H9 (cell line): Measurements from ENCODE around the gene BAX. TPM values are rescaled to one million over a fixed set of nuclear protein-coding genes. Genes with fewer than 3 reads are reported as not detected.

ENCODE experiments used
- DNase-seq: peaks from one replicate; pipeline ENCODE4 v3.0.0-alpha.2; 2017
- H2AFZ ChIP-seq: one replicate; pipeline ENCODE4 v1.6.1; 2013; ENCODE audit warnings: mild to moderate bottlenecking, low read length, control low read depth, moderate library complexity
- H2AK5ac ChIP-seq: 2 replicates; pipeline ENCODE4 v1.6.1; 2013; ENCODE audit warnings: low read length, control low read depth, mixed read lengths; ENCODE audit not compliant: insufficient read length
- H2BK120ac ChIP-seq: one replicate; pipeline ENCODE4 v1.6.1; 2013; ENCODE audit warnings: low read depth, mild to moderate bottlenecking, low read length, control low read depth, inconsistent platforms; ENCODE audit not compliant: poor library complexity, severe bottlenecking
- H2BK12ac ChIP-seq: 2 replicates; pipeline ENCODE4 v1.6.1; 2013; ENCODE audit warnings: low read length, control low read depth, mixed read lengths, low read depth; ENCODE audit not compliant: insufficient read length
- H2BK15ac ChIP-seq: 2 replicates; pipeline ENCODE4 v1.6.1; 2013; ENCODE audit warnings: low read depth, low read length, control low read depth
- H2BK20ac ChIP-seq: one replicate; pipeline ENCODE4 v1.6.1; 2013; ENCODE audit warnings: low read depth, mild to moderate bottlenecking, low read length, control low read depth, inconsistent platforms; ENCODE audit not compliant: poor library complexity, severe bottlenecking
- H2BK5ac ChIP-seq: 2 replicates; pipeline ENCODE4 v1.6.1; 2013; ENCODE audit warnings: low read length, control low read depth, mixed read lengths; ENCODE audit not compliant: insufficient read length
- H3K14ac ChIP-seq: 2 replicates; pipeline ENCODE4 v1.6.1; 2013; ENCODE audit warnings: low read length, control low read depth; ENCODE audit not compliant: insufficient read depth
- H3K18ac ChIP-seq: 2 replicates; pipeline ENCODE4 v1.6.1; 2013; ENCODE audit warnings: low read depth, mild to moderate bottlenecking, mixed read lengths, low read length, control low read depth; ENCODE audit not compliant: insufficient read length
- H3K23ac ChIP-seq: 2 replicates; pipeline ENCODE4 v1.6.1; 2013; ENCODE audit warnings: low read length, control low read depth, mixed read lengths, low read depth; ENCODE audit not compliant: insufficient read length
- H3K23me2 ChIP-seq: 2 replicates; pipeline ENCODE4 v1.6.1; 2013; ENCODE audit warnings: low read depth, mild to moderate bottlenecking, mixed read lengths, low read length, control low read depth; ENCODE audit not compliant: insufficient read length, poor library complexity, severe bottlenecking
- H3K27ac ChIP-seq: 2 replicates; pipeline ENCODE4 v1.5.1; 2013; ENCODE audit warnings: low read length, control low read depth, mixed read lengths, low read depth; ENCODE audit not compliant: insufficient read length
- H3K27me3 ChIP-seq: 2 replicates; pipeline ENCODE4 v1.6.1; 2013; ENCODE audit warnings: low read length, control low read depth, inconsistent platforms; ENCODE audit not compliant: insufficient read depth
- H3K4ac ChIP-seq: 2 replicates; pipeline ENCODE4 v1.6.1; 2013; ENCODE audit warnings: low read depth, mild to moderate bottlenecking, control low read depth, inconsistent platforms, low read length, moderate library complexity
- H3K4me1 ChIP-seq: 2 replicates; pipeline ENCODE4 v1.6.1; 2013; ENCODE audit warnings: low read length, control low read depth, inconsistent platforms; ENCODE audit not compliant: insufficient read depth
- H3K4me2 ChIP-seq: 2 replicates; pipeline ENCODE4 v1.6.1; 2013; ENCODE audit warnings: low read length, control low read depth, mixed read lengths; ENCODE audit not compliant: insufficient read length, insufficient read depth
- H3K56ac ChIP-seq: 2 replicates; pipeline ENCODE4 v1.6.1; 2013; ENCODE audit warnings: low read depth, mild to moderate bottlenecking, mixed read lengths, low read length, control low read depth; ENCODE audit not compliant: insufficient read length
- H3K79me1 ChIP-seq: 2 replicates; pipeline ENCODE4 v1.6.1; 2013; ENCODE audit warnings: low read depth, mild to moderate bottlenecking, moderate library complexity, low read length, control low read depth, inconsistent platforms; ENCODE audit not compliant: insufficient read depth, poor library complexity, severe bottlenecking
- H3K79me2 ChIP-seq: 2 replicates; pipeline ENCODE4 v1.6.1; 2013; ENCODE audit warnings: low read length, control low read depth, inconsistent platforms; ENCODE audit not compliant: insufficient read depth
- H3K9ac ChIP-seq: 2 replicates; pipeline ENCODE4 v1.6.1; 2013; ENCODE audit warnings: low read length, control low read depth, mixed read lengths; ENCODE audit not compliant: insufficient read length; ENCODE audit errors: extremely low read depth
- H3K9me3 ChIP-seq: one replicate; pipeline ENCODE4 v1.6.1; 2013; ENCODE audit warnings: low read depth, low read length, inconsistent platforms; ENCODE audit not compliant: control insufficient read depth
- H3T11ph ChIP-seq: one replicate; pipeline ENCODE4 v1.6.1; 2013; ENCODE audit warnings: mild to moderate bottlenecking, low read length, control low read depth, inconsistent platforms
- H4K20me1 ChIP-seq: one replicate; pipeline ENCODE4 v1.6.1; 2013; ENCODE audit not compliant: control insufficient read depth, insufficient read length, insufficient read depth
- H4K5ac ChIP-seq: 2 replicates; pipeline ENCODE4 v1.6.1; 2013; ENCODE audit warnings: low read depth, mild to moderate bottlenecking, mixed read lengths, low read length, control low read depth; ENCODE audit not compliant: insufficient read length
- H4K8ac ChIP-seq: replicated peaks from 2 replicates; pipeline ENCODE4 v1.6.1; 2013; ENCODE audit warnings: low read length, control low read depth, mixed read lengths, low read depth; ENCODE audit not compliant: insufficient read length
- H4K91ac ChIP-seq: 2 replicates; pipeline ENCODE4 v1.6.1; 2013; ENCODE audit warnings: low read depth, mild to moderate bottlenecking, moderate library complexity, mixed read lengths, low read length, control low read depth; ENCODE audit not compliant: insufficient read length
- H3K27ac Mint-ChIP-seq, 3 experiments: 2 replicates in 2 of 3; 3 replicates in 1 of 3; pipeline ENCODE4 v1.8.0; 2020 to 2021; ENCODE audit warnings: mixed read lengths in 3 of 3, mild to moderate bottlenecking in 1 of 3, moderate library complexity in 1 of 3
- H3K27me3 Mint-ChIP-seq: 2 replicates; pipeline ENCODE4 v1.8.0; 2021; ENCODE audit warnings: low read depth, mild to moderate bottlenecking, moderate library complexity, mixed read lengths
- H3K36me3 Mint-ChIP-seq, 3 experiments: 2 replicates in 2 of 3; 3 replicates in 1 of 3; pipeline ENCODE4 v1.8.0; 2020 to 2021; ENCODE audit warnings: low read depth in 3 of 3, mixed read lengths in 3 of 3; ENCODE audit not compliant: insufficient read depth in 1 of 3
- H3K4me1 Mint-ChIP-seq, 2 experiments: 2 replicates each; pipeline ENCODE4 v1.8.0; 2020; ENCODE audit warnings: mixed read lengths in 2 of 2
- H3K4me3 Mint-ChIP-seq, 2 experiments: 2 replicates in 1 of 2; 3 replicates in 1 of 2; pipeline ENCODE4 v1.8.0; 2020 to 2021; ENCODE audit warnings: mild to moderate bottlenecking in 2 of 2, mixed read lengths in 2 of 2, moderate library complexity in 1 of 2
- H3K9me3 Mint-ChIP-seq, 2 experiments: 2 replicates in 1 of 2; 3 replicates in 1 of 2; pipeline ENCODE4 v1.8.0; 2020; ENCODE audit warnings: mild to moderate bottlenecking in 2 of 2, mixed read lengths in 2 of 2, moderate library complexity in 1 of 2
- CTCF ChIP-seq: fragments of 200-600 bp; sonication (generic); conservative IDR thresholded peaks from 3 replicates; pipeline ENCODE4 v1.8.0; 2021; ENCODE audit warnings: antibody characterized with exemption, mild to moderate bottlenecking
- WGBS: extraction: QIAGEN DNeasy Blood & Tissue Kit; methylation state at CpG from one replicate; pipeline ENCODE4 v1.1.7; 2013; ENCODE audit warnings: missing lambda C conversion rate, low lambda C conversion rate, mixed read lengths; ENCODE audit not compliant: insufficient read length; ENCODE audit errors: extremely low coverage; 5-methylcytosine and 5-hydroxymethylcytosine counted together
- total RNA-seq: library from RNA; stranded (reverse); gene quantifications from 2 replicates; pipeline ENCODE4 v1.2.1, GENCODE V29; 2021

The BAX gene
- total RNA-seq, 1 experiment from 2014 or later = 310 TPM

DNA sequence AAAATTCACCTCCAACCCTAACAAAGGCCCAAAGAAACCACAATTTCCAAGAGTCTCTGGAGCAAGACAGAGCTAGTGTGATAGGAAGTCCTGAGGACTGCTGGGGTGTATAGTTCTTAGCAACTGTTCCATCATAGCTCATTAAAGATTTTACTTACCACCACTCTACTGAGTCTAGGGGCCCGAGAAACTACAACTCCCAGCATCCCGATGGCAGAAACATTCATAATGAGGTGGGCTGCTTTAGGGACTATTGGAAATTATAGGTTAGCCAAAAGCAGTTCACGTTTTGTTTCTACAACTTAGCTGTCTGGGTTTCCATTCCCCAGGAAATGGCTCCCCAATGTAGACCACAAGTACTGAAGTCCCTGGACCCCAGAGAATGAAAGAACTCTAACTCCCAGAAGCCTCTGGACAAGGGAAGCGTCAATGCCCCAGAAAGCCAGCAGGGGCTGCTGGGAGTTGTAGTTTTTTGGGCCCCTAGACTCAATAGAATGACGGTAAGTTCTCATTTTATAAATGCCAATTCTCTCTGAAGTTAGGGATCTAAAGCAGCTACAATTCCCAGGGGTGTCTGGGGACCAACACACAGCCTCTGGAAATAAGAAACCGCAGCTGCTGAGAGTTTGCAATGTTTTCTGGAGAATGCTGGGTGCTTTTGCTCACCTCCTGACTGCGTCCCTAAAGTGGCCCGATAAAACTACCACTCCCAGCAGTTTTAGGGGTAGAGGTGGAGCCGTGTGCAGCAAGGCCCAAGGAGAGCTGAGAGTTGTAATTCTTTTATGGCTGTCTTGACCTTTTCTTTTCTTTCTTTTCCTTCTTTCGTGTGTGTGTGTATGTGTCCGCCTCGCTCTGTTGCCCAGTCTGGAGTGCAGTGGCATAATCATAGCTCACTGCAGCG lies 21.5 kb downstream of the BAX start:
- Histone ChIP-seq H3K79me1 (no peaks in the 10 kb centered on the region), H3K79me2 (no peaks in the 10 kb centered on the region), H3K4me1 (no peaks in the 10 kb centered on the region), H3K4me2 (no peak overlapping the region), H2BK15ac (no peak overlapping the region), H2BK20ac (no peak overlapping the region), H2BK120ac (no peak overlapping the region), H3K14ac (no peak overlapping the region), H3K4ac (no peak overlapping the region), H4K8ac (no peak overlapping the region), H2AFZ (no peak overlapping the region), H2BK12ac (no peak overlapping the region), H3K23me2 (no peaks in the 10 kb centered on the region), H3K9ac (no peak overlapping the region), H3K9me3 (no peaks in the 10 kb centered on the region), H3K23ac (no peak overlapping the region), H3K56ac (no peak overlapping the region), H3K27ac (no peak overlapping the region), H3T11ph (no peak overlapping the region), H4K91ac (no peak overlapping the region), H3K18ac (no peak overlapping the region), H2AK5ac (no peak overlapping the region), H4K20me1 (no peaks in the 10 kb centered on the region), H4K5ac (no peak overlapping the region), H2BK5ac (no peak overlapping the region), H3K27me3 (no peaks in the 10 kb centered on the region)
- Mint-ChIP-seq H3K27me3 (no peaks in the 10 kb centered on the region), H3K4me1 (no peaks in the 10 kb centered on the region), H3K27ac (no peak overlapping the region; a peak in 1 of 7 replicates), H3K4me3 (no peak overlapping the region), H3K36me3 (peaks cover 18 to 42% (median 33%) of the 10 kb centered on the region in 3 experiments), H3K9me3 (no peaks in the 10 kb centered on the region)
- WGBS = no CpG with 5 or more reads among the region's 13 CpGs
- TF ChIP-seq CTCF = no peak
- DNase-seq = no peak
